GM12878 (cell line): ENCODE measurements around the gene MED25. TPM values are rescaled to one million over a fixed set of nuclear protein-coding genes. Genes with fewer than 3 reads are reported as not detected.

Experiments used
- ATAC-seq: fragments of 200-7000 bp; cut with Tn5 transposase; 3 replicates; pipeline ENCODE4 v1.9.1; 2020; ENCODE audit warnings: mild to moderate bottlenecking, moderate library complexity
- BruUV-seq: library from RNA; stranded (reverse); fragments of 400-500 nt; replicated peaks from 2 replicates; lab custom pipeline; 2021; lab: Mats Ljungman, UMichigan
- CTCF ChIA-PET: fragments of 300-600 bp; sonication (Branson Sonifier 250); formaldehyde crosslinking; extraction: SDS; loops from one replicate; lab custom pipeline; 2021; ENCODE audit warnings: inconsistent platforms; lab: Yijun Ruan, JAX
- POLR2A ChIA-PET: fragments of 350-600 bp; formaldehyde crosslinking; extraction: SDS; loops from one replicate; lab custom pipeline; 2021; ENCODE audit warnings: inconsistent platforms; lab: Charles Lee
- RAD21 ChIA-PET: fragments of 300-600 bp; sonication (Branson Sonifier 250); formaldehyde crosslinking; loops from one replicate; lab custom pipeline; 2023; ENCODE audit warnings: antibody characterized with exemption; ENCODE audit not compliant: unreplicated experiment; lab: Charles Lee
- SMC1A ChIA-PET: fragments of 300-600 bp; sonication (Branson Sonifier 250); formaldehyde crosslinking; loops from one replicate; lab custom pipeline; 2023; ENCODE audit not compliant: unreplicated experiment, uncharacterized antibody; lab: Charles Lee
- DNase-seq: peaks from one replicate; pipeline ENCODE4 v3.0.0-alpha.2; 2011; ENCODE audit warnings: low read depth, low spot score
- FAIRE-seq: peaks from 3 replicates; lab custom pipeline; 2011; peaks lifted over from hg19 to GRCh38; lab: Jason Lieb, UNC
- H2AFZ ChIP-seq: 2 replicates; pipeline ENCODE4 v1.6.0; 2011; ENCODE audit warnings: low read depth, low read length, control low read depth; ENCODE audit not compliant: control insufficient read depth
- H3K27ac ChIP-seq: 2 replicates; pipeline ENCODE4 v1.5.1; 2011; ENCODE audit warnings: control low read depth; ENCODE audit not compliant: control insufficient read depth, insufficient read depth
- H3K27me3 ChIP-seq, 2 experiments: replicated peaks in 1 of 2; 2 replicates each; pipeline versions ENCODE4 v1.6.0 to v1.6.1; 2011; ENCODE audit warnings: low read length in 1 of 2; ENCODE audit not compliant: control insufficient read depth in 2 of 2, insufficient read depth in 2 of 2
- H3K36me3 ChIP-seq, 2 experiments: 2 replicates each; pipeline ENCODE4 v1.5.1; 2011; ENCODE audit warnings: low read length in 1 of 2; ENCODE audit not compliant: control insufficient read depth in 2 of 2, insufficient read depth in 2 of 2
- H3K4me1 ChIP-seq: 2 replicates; pipeline ENCODE4 v1.6.1; 2011; ENCODE audit warnings: mild to moderate bottlenecking, low read length, moderate library complexity, mixed read lengths; ENCODE audit not compliant: control insufficient read depth, insufficient read depth
- H3K4me2 ChIP-seq: 2 replicates; pipeline ENCODE4 v1.6.0; 2011; ENCODE audit warnings: control low read depth; ENCODE audit not compliant: control insufficient read depth, insufficient read depth
- H3K4me3 ChIP-seq: fragments of 200-600 bp; sonication (generic); 2 replicates; pipeline ENCODE4 v1.5.1; 2016
- H3K79me2 ChIP-seq: 2 replicates; pipeline ENCODE4 v1.6.0; 2011; ENCODE audit warnings: low read length; ENCODE audit not compliant: control insufficient read depth, insufficient read depth
- H3K9ac ChIP-seq: 2 replicates; pipeline ENCODE4 v1.8.0; 2011; ENCODE audit warnings: low read length, control low read depth, mixed read lengths; ENCODE audit not compliant: control insufficient read depth, insufficient read depth
- H3K9me3 ChIP-seq: replicated peaks from 3 replicates; pipeline ENCODE4 v1.5.1; 2011; ENCODE audit warnings: mild to moderate bottlenecking, low read length; ENCODE audit not compliant: control insufficient read depth, insufficient read depth
- H4K20me1 ChIP-seq: 2 replicates; pipeline ENCODE4 v1.6.0; 2011; ENCODE audit not compliant: control insufficient read depth, insufficient read depth
- ASH2L ChIP-seq: fragments of 300-600, 200-600 bp; sonication (generic); IDR thresholded peaks from 2 replicates; pipeline ENCODE4 v1.6.1; 2017; ENCODE audit warnings: low read depth, mild to moderate bottlenecking, borderline replicate concordance
- MTA2 ChIP-seq: fragments of 450-650 bp; IDR thresholded peaks from 2 replicates; pipeline ENCODE4 v1.6.1; 2016; ENCODE audit warnings: low read depth, mild to moderate bottlenecking, moderate library complexity
- NKRF ChIP-seq: fragments of 450-650 bp; conservative IDR thresholded peaks from 2 replicates; pipeline ENCODE4 v1.6.1; 2017; ENCODE audit warnings: mild to moderate bottlenecking, moderate library complexity
- SKIL ChIP-seq: fragments of 450-650 bp; IDR thresholded peaks from 2 replicates; pipeline ENCODE4 v1.6.1; 2017; ENCODE audit warnings: mild to moderate bottlenecking, low read depth, inconsistent platforms; ENCODE audit not compliant: poor library complexity, severe bottlenecking
- TARDBP ChIP-seq: IDR thresholded peaks from 2 replicates; pipeline ENCODE4 v1.6.1; 2016; ENCODE audit warnings: borderline replicate concordance
- ZBTB11 ChIP-seq: fragments of 450-650 bp; formaldehyde crosslinking; IDR thresholded peaks from 2 replicates; pipeline ENCODE4 v1.5.0; 2022; ENCODE audit warnings: mild to moderate bottlenecking, missing genetic modification characterization
- ZNF622 ChIP-seq: fragments of 450-650 bp; IDR thresholded peaks from 2 replicates; pipeline ENCODE4 v1.6.1; 2017; ENCODE audit warnings: mild to moderate bottlenecking, inconsistent platforms
- WGBS: methylation state at CpG from one replicate; pipeline ENCODE4 v1.1.6; 2016; ENCODE audit warnings: low lambda C conversion rate; ENCODE audit not compliant: insufficient replicate concordance, insufficient coverage; ENCODE audit errors: missing lambda C conversion rate; 5-methylcytosine and 5-hydroxymethylcytosine counted together
- in situ Hi-C: fragments of 300-500 bp; cut with MboI; formaldehyde crosslinking; loops from 9 replicates; pipeline ENCODE4 v1.14.3; 2018; ENCODE audit warnings: mixed read lengths
- intact Hi-C: fragments of 100-400 bp; cut with micrococcal nuclease; formaldehyde crosslinking; loops from one replicate; pipeline ENCODE4 v1.14.2; 2022; ENCODE audit not compliant: unreplicated experiment
- polyA plus RNA-seq, 11 experiments: library from polyadenylated mRNA; depleted of rRNA in 4 of 11; unstranded in 6 of 11; stranded (reverse) in 5 of 11; fragments of >200 nt; fragmentation: Nextera tagmentation in 4 of 11; fragmentation: Illumina TruSeq in 1 of 11; extraction: Ambion mirVana in 4 of 11; extraction: Trizol in 1 of 11; gene quantifications; 1 replicate in 1 of 11; 2 replicates in 10 of 11; pipeline versions ENCODE4 v1.2.1 to v1.2.3, GENCODE V29; 2011 to 2016; ENCODE audit warnings: inconsistent platforms in 2 of 11, missing spikeins in 2 of 11, low read depth in 1 of 11
- total RNA-seq, 4 experiments: library from RNA; depleted of rRNA in 3 of 4; stranded (reverse); fragments of >200 nt in 3 of 4; fragmentation: Illumina TruSeq in 1 of 4; extraction: Trizol in 1 of 4; gene quantifications; 2 replicates each; pipeline versions ENCODE4 v1.2.1 to v1.2.3, GENCODE V29; 2013 to 2021

MED25 gene
- total and polyA plus RNA-seq, 10 of the 15 experiments (the other 5 are each of a cell fraction or from before 2014, with no cell fraction given) = 3.5 to 53.9 (median 17.1) TPM

GRCh38 chr19:49800771-49801170, 17.3 kb upstream of the MED25 start:
- H3K79me2 ChIP-seq = no peaks in the 10 kb centered on the region
- H3K4me3 ChIP-seq = no peak overlapping the region
- no peaks in the 10 kb centered on the region for H3K4me1 ChIP-seq
- no peak overlapping the region for H3K27ac ChIP-seq
- no peak overlapping the region for H3K9ac ChIP-seq
- no peaks in the 10 kb centered on the region for H3K27me3 ChIP-seq
- ChIA-PET RAD21 (no interaction called here), CTCF (no interaction called here), POLR2A (interaction anchor here (0.6 kb wide), 1 partner anchor 111 kb away, joined by 4 read pairs; no protein-coding TSS in a partner anchor), SMC1A (no interaction called here)
- intact Hi-C loops (no loop called here), in situ Hi-C loops (no loop called here)
- H3K4me2 ChIP-seq = no peak overlapping the region
- no peak for FAIRE-seq
- TF ChIP-seq NKRF (no peak), ZNF622 (no peak), SKIL (no peak), MTA2 (no peak), TARDBP (no peak), ASH2L (no peak), ZBTB11 (no peak)
- DNase-seq = no peak
- H2AFZ ChIP-seq = no peak overlapping the region
- peaks cover 15 to 33% of the 10 kb centered on the region in 2 experiments; a peak in 3 of 4 replicates for H3K36me3 ChIP-seq
- no TSS peak for BruUV-seq
- no peaks in the 10 kb centered on the region for H4K20me1 ChIP-seq
- ATAC-seq = no peak
- WGBS = 96% methylated on average over 10 of the region's 10 CpGs
- no peaks in the 10 kb centered on the region for H3K9me3 ChIP-seq
